Hepatocyte (in vitro differentiated cells): ENCODE results near the gene TMCC3. TPM values are rescaled to one million over a fixed set of nuclear protein-coding genes. Genes with fewer than 3 reads are reported as not detected.

Experiments
- DNase-seq: peaks from one replicate; pipeline ENCODE4 v3.0.0-alpha.2; 2016; ENCODE audit warnings: low spot score
- H2AFZ ChIP-seq: fragments of 200-600 bp; sonication (generic); 2 replicates; pipeline ENCODE4 v1.6.0; 2016; ENCODE audit warnings: antibody characterized with exemption, mild to moderate bottlenecking
- H3K27ac ChIP-seq: fragments of 200-600 bp; sonication (generic); 2 replicates; pipeline ENCODE4 v1.5.1; 2016; ENCODE audit warnings: mild to moderate bottlenecking
- H3K27me3 ChIP-seq: fragments of 200-600 bp; sonication (generic); 2 replicates; pipeline ENCODE4 v1.6.1; 2016
- H3K36me3 ChIP-seq: fragments of 200-600 bp; sonication (generic); replicated peaks from 2 replicates; pipeline ENCODE4 v1.5.1; 2016; ENCODE audit warnings: low read depth; ENCODE audit not compliant: insufficient read depth
- H3K4me1 ChIP-seq: fragments of 200-600 bp; sonication (generic); 2 replicates; pipeline ENCODE4 v1.5.1; 2016; ENCODE audit warnings: mild to moderate bottlenecking, moderate library complexity; ENCODE audit not compliant: insufficient read depth
- H3K4me2 ChIP-seq: fragments of 200-600 bp; sonication (generic); 2 replicates; pipeline ENCODE4 v1.6.0; 2016
- H3K4me3 ChIP-seq: fragments of 200-600 bp; sonication (generic); 2 replicates; pipeline ENCODE4 v1.5.1; 2016; ENCODE audit warnings: mild to moderate bottlenecking
- H3K79me2 ChIP-seq: fragments of 200-600 bp; sonication (generic); 2 replicates; pipeline ENCODE4 v1.6.0; 2017; ENCODE audit warnings: mild to moderate bottlenecking
- H3K9me2 ChIP-seq: fragments of 200-600 bp; sonication (generic); replicated peaks from 2 replicates; pipeline ENCODE4 v1.6.0; 2017; ENCODE audit warnings: mild to moderate bottlenecking; ENCODE audit not compliant: insufficient read depth
- H3K9me3 ChIP-seq: fragments of 200-600 bp; sonication (generic); 2 replicates; pipeline ENCODE4 v1.5.1; 2016; ENCODE audit warnings: low read depth, mild to moderate bottlenecking
- H4K20me1 ChIP-seq: fragments of 200-600 bp; sonication (generic); 2 replicates; pipeline ENCODE4 v1.6.0; 2016; ENCODE audit warnings: mild to moderate bottlenecking; ENCODE audit not compliant: insufficient read depth, poor library complexity, severe bottlenecking
- CTCF ChIP-seq: fragments of 200-600 bp; sonication (generic); IDR thresholded peaks from 2 replicates; pipeline ENCODE4 v1.5.1; 2016; ENCODE audit warnings: antibody characterized with exemption, mild to moderate bottlenecking; ENCODE audit not compliant: poor library complexity
- EZH2 ChIP-seq: fragments of 200-600 bp; sonication (generic); IDR thresholded peaks from 2 replicates; pipeline ENCODE4 v1.6.1; 2016; ENCODE audit warnings: antibody characterized with exemption, mild to moderate bottlenecking, borderline replicate concordance
- EZH2phosphoT487 ChIP-seq: fragments of 200-600 bp; sonication (generic); IDR thresholded peaks from one replicate; pipeline ENCODE4 v1.6.1; 2018; ENCODE audit warnings: antibody characterized with exemption, mild to moderate bottlenecking, low read depth, moderate library complexity; ENCODE audit not compliant: unreplicated experiment, severe bottlenecking
- WGBS: methylation state at CpG from one replicate; pipeline ENCODE4 v1.1.6; 2016; ENCODE audit warnings: low lambda C conversion rate; ENCODE audit errors: missing lambda C conversion rate; 5-methylcytosine and 5-hydroxymethylcytosine counted together
- polyA plus RNA-seq: library from polyadenylated mRNA; unstranded; fragments of >200 nt; fragmentation: Nextera tagmentation; extraction: Ambion mirVana; gene quantifications from 2 replicates; pipeline ENCODE4 v1.2.1, GENCODE V29; 2016
- total RNA-seq: library from RNA; depleted of rRNA; stranded (reverse); fragments of >200 nt; gene quantifications from 2 replicates; pipeline ENCODE4 v1.2.3, GENCODE V29; 2014

TMCC3 gene
- total and polyA plus RNA-seq, 2 experiments from 2014 or later, result 4.0 to 7.8 TPM

GRCh38 chr12:94638521-94638920, 11.8 kb downstream of the TMCC3 start:
- H3K27ac ChIP-seq, result no peak overlapping the region
- H3K9me3 ChIP-seq, result no peaks in the 10 kb centered on the region
- H4K20me1 ChIP-seq, result no peaks in the 10 kb centered on the region
- TF ChIP-seq EZH2 (no peak), CTCF (no peak), EZH2phosphoT487 (no peak)
- H3K79me2 ChIP-seq, result no peaks in the 10 kb centered on the region
- H3K27me3 ChIP-seq, result no peaks in the 10 kb centered on the region
- no peak overlapping the region for H2AFZ ChIP-seq
- DNase-seq, result no peak
- 100% methylated on average over 1 of the region's 1 CpG for WGBS
- no peaks in the 10 kb centered on the region for H3K36me3 ChIP-seq
- H3K4me3 ChIP-seq, result no peak overlapping the region
- H3K4me2 ChIP-seq, result no peak overlapping the region
- H3K9me2 ChIP-seq, result no peaks in the 10 kb centered on the region
- peaks cover 5% of the 10 kb centered on the region for H3K4me1 ChIP-seq

- H4K20me1 ChIP-seq, result no peaks in the 10 kb centered on the region
- H3K4me2 ChIP-seq, result no peak overlapping the region
- TF ChIP-seq EZH2 (no peak), EZH2phosphoT487 (no peak), CTCF (no peak)
- WGBS, result 97% methylated on average over 4 of the region's 4 CpGs
- peaks cover under 1% of the 10 kb centered on the region for H3K79me2 ChIP-seq
- no peak for DNase-seq
- no peaks in the 10 kb centered on the region for H3K36me3 ChIP-seq
- H3K9me3 ChIP-seq, result no peaks in the 10 kb centered on the region
- H3K27me3 ChIP-seq, result no peaks in the 10 kb centered on the region
- H3K9me2 ChIP-seq, result no peaks in the 10 kb centered on the region
- H3K27ac ChIP-seq, result no peak overlapping the region
- no peak overlapping the region for H3K4me3 ChIP-seq
- H2AFZ ChIP-seq, result no peak overlapping the region
- H3K4me1 ChIP-seq, result peaks cover 5% of the 10 kb centered on the region
These were observed 12.8 kb downstream of the TMCC3 start for GRCh38 chr12:94637390-94638113.

GRCh38 chr12:94636462-94637085, 13.8 kb downstream of the TMCC3 start:
- WGBS, result 72% methylated on average over 3 of the region's 3 CpGs
- H3K4me3 ChIP-seq, result no peak overlapping the region
- H3K79me2 ChIP-seq, result peaks cover 7% of the 10 kb centered on the region
- H3K27me3 ChIP-seq, result no peaks in the 10 kb centered on the region
- peaks cover 5% of the 10 kb centered on the region for H3K4me1 ChIP-seq
- no peaks in the 10 kb centered on the region for H3K9me3 ChIP-seq
- TF ChIP-seq EZH2, result no peak
- no peak for TF ChIP-seq EZH2phosphoT487
- no peak for TF ChIP-seq CTCF
- H3K4me2 ChIP-seq, result no peak overlapping the region
- peak; percentile 41 for DNase-seq
- H3K9me2 ChIP-seq, result no peaks in the 10 kb centered on the region
- no peaks in the 10 kb centered on the region for H4K20me1 ChIP-seq
- no peak overlapping the region for H3K27ac ChIP-seq
- H2AFZ ChIP-seq, result no peak overlapping the region
- H3K36me3 ChIP-seq, result no peaks in the 10 kb centered on the region
